DOHH2 (cell line): ENCODE results near the gene RNF135.
"Not testable (repeated sequence)": the region's sequence is repeated elsewhere in the genome, so short reads cannot be mapped to it uniquely, and the experiment has no call there.

Experiments used
- EZH2phosphoT487 ChIP-seq: fragments of 200-600 bp; sonication (generic); IDR thresholded peaks from 2 replicates; pipeline ENCODE4 v1.6.1; 2017; ENCODE audit warnings: borderline replicate concordance, mild to moderate bottlenecking, antibody characterized with exemption, low read length, moderate library complexity, mixed read lengths
- TF ChIP-seq, protein P1 (sequence below): fragments of 200-600 bp; sonication (generic); IDR thresholded peaks from one replicate; pipeline ENCODE4 v1.5.1; 2014; ENCODE audit warnings: antibody characterized with exemption, mild to moderate bottlenecking, low read depth, low read length; ENCODE audit not compliant: poor library complexity, severe bottlenecking

DNA sequence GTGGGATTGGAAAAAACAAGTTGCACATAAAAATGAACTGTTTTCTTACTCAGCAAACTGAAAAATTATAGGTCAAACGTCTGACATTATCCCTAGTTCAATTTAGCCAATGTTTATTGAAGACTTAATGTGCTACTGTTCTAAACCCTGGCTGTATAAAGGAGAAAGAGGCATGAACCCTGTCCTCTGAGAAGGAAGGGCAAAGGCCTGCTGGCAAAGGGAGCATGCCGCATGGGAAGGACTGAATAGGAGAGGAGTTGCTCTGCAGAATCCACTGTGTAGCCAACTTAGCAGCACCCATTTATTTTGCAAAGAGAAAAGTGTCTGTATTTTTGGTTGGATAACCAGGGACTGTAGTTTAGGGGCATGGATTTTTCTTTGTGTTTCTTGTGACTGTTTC, 52.3 kb downstream of the RNF135 start:
- TF ChIP-seq, protein P1, sequence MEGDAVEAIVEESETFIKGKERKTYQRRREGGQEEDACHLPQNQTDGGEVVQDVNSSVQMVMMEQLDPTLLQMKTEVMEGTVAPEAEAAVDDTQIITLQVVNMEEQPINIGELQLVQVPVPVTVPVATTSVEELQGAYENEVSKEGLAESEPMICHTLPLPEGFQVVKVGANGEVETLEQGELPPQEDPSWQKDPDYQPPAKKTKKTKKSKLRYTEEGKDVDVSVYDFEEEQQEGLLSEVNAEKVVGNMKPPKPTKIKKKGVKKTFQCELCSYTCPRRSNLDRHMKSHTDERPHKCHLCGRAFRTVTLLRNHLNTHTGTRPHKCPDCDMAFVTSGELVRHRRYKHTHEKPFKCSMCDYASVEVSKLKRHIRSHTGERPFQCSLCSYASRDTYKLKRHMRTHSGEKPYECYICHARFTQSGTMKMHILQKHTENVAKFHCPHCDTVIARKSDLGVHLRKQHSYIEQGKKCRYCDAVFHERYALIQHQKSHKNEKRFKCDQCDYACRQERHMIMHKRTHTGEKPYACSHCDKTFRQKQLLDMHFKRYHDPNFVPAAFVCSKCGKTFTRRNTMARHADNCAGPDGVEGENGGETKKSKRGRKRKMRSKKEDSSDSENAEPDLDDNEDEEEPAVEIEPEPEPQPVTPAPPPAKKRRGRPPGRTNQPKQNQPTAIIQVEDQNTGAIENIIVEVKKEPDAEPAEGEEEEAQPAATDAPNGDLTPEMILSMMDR, result not testable (repeated sequence)
- TF ChIP-seq EZH2phosphoT487, result not testable (repeated sequence)
